GM19372 (cell line): Measurements from ENCODE around the gene GTPBP4.

ENCODE experiments used
- ATAC-seq: cut with Tn5 transposase; IDR thresholded peaks from one replicate; pipeline ENCODE4 v1.9.1; 2021; ENCODE audit warnings: mild to moderate bottlenecking, low read depth, moderate library complexity; ENCODE audit not compliant: unreplicated experiment

Gene GTPBP4

GRCh38 chr10:987870-988666, at the start of gene GTPBP4:
TSS of gene GTPBP4 (plus strand) at chr10:988434. CDS start at chr10:988480, 46 bp downstream.
- ATAC-seq: peak; percentile 96

GRCh38 chr10:938941-939678, 49.1 kb upstream of the GTPBP4 start:
- no peak for ATAC-seq

GRCh38 chr10:943334-944033, 44.8 kb upstream of the GTPBP4 start:
- peak; percentile 52 for ATAC-seq

- ATAC-seq: peak; percentile 35
These were observed 44.0 kb upstream of the GTPBP4 start for GRCh38 chr10:944034-944831.

GRCh38 chr10:945778-946177, 42.5 kb upstream of the GTPBP4 start:
- no peak for ATAC-seq

- ATAC-seq: no peak
These were observed 41.2 kb upstream of the GTPBP4 start for GRCh38 chr10:947051-947450.

- ATAC-seq: no peak
These were observed 40.4 kb upstream of the GTPBP4 start for GRCh38 chr10:947881-948280.

- no peak for ATAC-seq
These were observed 39.9 kb upstream of the GTPBP4 start for GRCh38 chr10:948347-948746.

GRCh38 chr10:949446-949845, 38.8 kb upstream of the GTPBP4 start:
- ATAC-seq: no peak

- no peak for ATAC-seq
These were observed 34.4 kb upstream of the GTPBP4 start for GRCh38 chr10:953836-954235.

GRCh38 chr10:954396-954795, 33.8 kb upstream of the GTPBP4 start:
- no peak for ATAC-seq

GRCh38 chr10:955127-955819, 33.0 kb upstream of the GTPBP4 start:
- no peak for ATAC-seq

GRCh38 chr10:955820-956217, 32.4 kb upstream of the GTPBP4 start:
- no peak for ATAC-seq

GRCh38 chr10:958106-958505, 30.1 kb upstream of the GTPBP4 start:
- no peak for ATAC-seq

GRCh38 chr10:958856-959255, 29.4 kb upstream of the GTPBP4 start:
- ATAC-seq: no peak

- no peak for ATAC-seq
These were observed 25.9 kb upstream of the GTPBP4 start for GRCh38 chr10:962342-962741.

- no peak for ATAC-seq
These were observed 25.0 kb upstream of the GTPBP4 start for GRCh38 chr10:963186-963585.

- ATAC-seq: no peak
These were observed 24.6 kb upstream of the GTPBP4 start for GRCh38 chr10:963655-964054.

GRCh38 chr10:964321-964987, 23.8 kb upstream of the GTPBP4 start:
- no peak for ATAC-seq
